Measurements from ENCODE around the gene ZC3HAV1.

DNA sequence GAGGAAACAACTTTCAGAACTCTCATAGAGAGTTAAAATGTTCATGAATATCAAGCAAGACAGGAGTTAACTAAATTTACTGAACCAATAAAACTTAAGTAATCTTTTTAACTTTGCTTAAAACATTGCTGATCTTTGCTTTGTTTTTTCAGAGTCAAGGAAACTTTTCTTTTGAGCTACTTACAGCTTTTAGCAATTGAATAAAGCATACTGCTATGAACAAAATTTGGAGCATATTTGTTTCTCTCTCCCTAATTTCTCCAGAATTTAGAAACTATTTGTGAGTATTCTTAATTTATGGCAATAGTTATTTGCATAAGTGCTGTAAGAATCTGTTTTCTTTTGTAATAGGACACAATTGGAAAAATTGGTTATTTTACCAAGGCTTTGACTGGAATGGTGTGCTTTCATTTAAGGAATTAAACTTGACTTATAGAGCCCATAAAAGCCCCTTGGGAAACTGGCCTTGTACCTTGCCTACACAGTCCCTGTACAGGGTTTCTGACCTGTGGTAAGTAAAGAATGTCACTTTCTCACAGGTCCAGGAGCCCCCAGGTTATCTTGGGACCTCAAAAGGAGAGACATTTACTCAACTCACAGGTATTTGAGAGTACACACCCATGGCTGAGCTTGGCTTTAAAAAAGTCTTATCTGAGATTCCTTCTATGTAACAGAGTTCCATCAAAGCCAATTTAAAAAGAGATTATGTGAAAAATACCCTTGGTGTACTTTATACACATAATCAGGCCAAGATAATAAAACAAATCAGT, 105.0 kb downstream of the ZC3HAV1 start:
- TF ChIP-seq CTCF (conservative IDR thresholded peaks at IDR 0.05; ENCODE audit: low read depth in 2 of 2): no peak
- no peak for TF ChIP-seq POLR2AphosphoS5 (IDR thresholded peaks at IDR 0.05; ENCODE audit: low read depth)
- no peak for TF ChIP-seq CREB1 (CRISPR knock-in tag; IDR thresholded peaks at IDR 0.05; ENCODE audit: low read depth)
- no peak for TF ChIP-seq EZH2 (IDR thresholded peaks at IDR 0.05; ENCODE audit: low read depth, unreplicated experiment)
- no peak for TF ChIP-seq REST (IDR thresholded peaks at IDR 0.05; ENCODE audit: unreplicated experiment)
- TF ChIP-seq NANOG (IDR thresholded peaks at IDR 0.05; ENCODE audit: borderline replicate concordance): no peak
- TF ChIP-seq EZH2phosphoT487 (IDR thresholded peaks at IDR 0.05; ENCODE audit: unreplicated experiment): no peak
- TF ChIP-seq JUNB (IDR thresholded peaks at IDR 0.05; ENCODE audit: unreplicated experiment): no peak
